ENCODE results near the gene RPTOR.

GRCh38 chr17:80631142-80632045 is 86.8 kb downstream of the RPTOR start:
- TF ChIP-seq ESRRG (CRISPR knock-in tag; IDR thresholded peaks at IDR 0.05), result no peak
- no peak for TF ChIP-seq TOX (CRISPR knock-in tag; IDR thresholded peaks at IDR 0.05; ENCODE audit: borderline replicate concordance)
- no peak for TF ChIP-seq ARNTL (CRISPR knock-in tag; IDR thresholded peaks at IDR 0.05; ENCODE audit: borderline replicate concordance, low read depth)
- TF ChIP-seq PATZ1 (CRISPR knock-in tag; IDR thresholded peaks at IDR 0.05; ENCODE audit: borderline replicate concordance), result no peak
- no peak for TF ChIP-seq POU6F1 (CRISPR knock-in tag; IDR thresholded peaks at IDR 0.05; ENCODE audit: borderline replicate concordance, low read depth)
- no peak for TF ChIP-seq RARB (CRISPR knock-in tag; IDR thresholded peaks at IDR 0.05)
- no peak for TF ChIP-seq ISL1 (CRISPR knock-in tag; IDR thresholded peaks at IDR 0.05)
- TF ChIP-seq GLIS3 (CRISPR knock-in tag; IDR thresholded peaks at IDR 0.05), result no peak
- no peak for TF ChIP-seq PPARA (CRISPR knock-in tag; IDR thresholded peaks at IDR 0.05; ENCODE audit: borderline replicate concordance)
- no peak for TF ChIP-seq CSDC2 (CRISPR knock-in tag; IDR thresholded peaks at IDR 0.05)

All from SK-N-SH treated with all-trans-retinoic acid at 6 μM for 48 hours (cell line).